Vagina (tissue), 2 donors: ENCODE results near the gene PTPN9. TPM values are rescaled to one million over a fixed set of nuclear protein-coding genes. Genes with fewer than 3 reads are reported as not detected.
"Not testable (repeated sequence)": the region's sequence is repeated elsewhere in the genome, so short reads cannot be mapped to it uniquely, and the experiment has no call there.

Experiments used
- DNase-seq, 2 donors: peaks; one replicate each; pipeline ENCODE4 v3.0.0-alpha.2; 2017; ENCODE audit errors: extremely low spot score in 2 of 2
- H3K27ac ChIP-seq: fragments of 200-600 bp; sonication (generic); one replicate; pipeline ENCODE4 v1.5.1; 2019
- H3K27me3 ChIP-seq: fragments of 200-600 bp; sonication (generic); one replicate; pipeline ENCODE4 v1.5.1; 2019
- H3K36me3 ChIP-seq, 2 donors: fragments of 200-600 bp; sonication (generic); one replicate each; pipeline ENCODE4 v1.5.1; 2017 to 2019
- H3K4me1 ChIP-seq: fragments of 200-600 bp; sonication (generic); one replicate; pipeline ENCODE4 v1.5.1; 2019
- H3K4me3 ChIP-seq, 2 donors: fragments of 200-600 bp; sonication (generic); 1 replicate in 1 of 2; 2 replicates in 1 of 2; pipeline ENCODE4 v1.5.1; 2016 to 2019
- H3K9me3 ChIP-seq: fragments of 200-600 bp; sonication (generic); one replicate; pipeline ENCODE4 v1.5.1; 2019
- CTCF ChIP-seq, 3 experiments: fragments of 450-650 bp in 2 of 3; fragments of 200-600 bp in 1 of 3; sonication (generic) in 1 of 3; IDR thresholded peaks; one replicate each; pipeline ENCODE4 v1.5.1; 2017 to 2019; ENCODE audit warnings: antibody characterized with exemption in 3 of 3, mild to moderate bottlenecking in 2 of 3, moderate library complexity in 2 of 3
- POLR2A ChIP-seq, 2 donors: fragments of 450-650 bp; IDR thresholded peaks; one replicate each; pipeline ENCODE4 v1.6.1; 2017; ENCODE audit warnings: antibody characterized with exemption in 2 of 2, mild to moderate bottlenecking in 2 of 2, moderate library complexity in 2 of 2
- POLR2AphosphoS5 ChIP-seq, 2 donors: sonication (generic); formaldehyde crosslinking; IDR thresholded peaks; one replicate each; pipeline ENCODE4 v1.9.0; 2017; ENCODE audit warnings: antibody characterized with exemption in 2 of 2, mild to moderate bottlenecking in 2 of 2, low read depth in 1 of 2; ENCODE audit not compliant: insufficient read depth in 1 of 2
- intact Hi-C: fragments of 100-400 bp; cut with DNase I; formaldehyde crosslinking; loops from one replicate; pipeline ENCODE4 v1.15.1; 2023
- total RNA-seq: library from RNA; depleted of rRNA; stranded (reverse); fragments of >200 nt; gene quantifications from one replicate; pipeline ENCODE4 v1.2.3, GENCODE V29; 2016

The PTPN9 gene
- total RNA-seq, 1 donor from 2014 or later: 18.2 TPM

GRCh38 chr15:75570126-75570845 is 8.8 kb downstream of the PTPN9 start:
- intact Hi-C loops: loop anchor here (10.0 kb wide), 1 partner anchor 115 kb away; the partner anchor contains the start of gene SIN3A
- TF ChIP-seq POLR2AphosphoS5 (IDR thresholded peaks at IDR 0.05; ENCODE audit: insufficient read depth in 1 of 2, low read depth in 1 of 2): no peak
- TF ChIP-seq CTCF (IDR thresholded peaks at IDR 0.05): no peak
- no peak for TF ChIP-seq POLR2A (IDR thresholded peaks at IDR 0.05)
- Histone ChIP-seq H3K9me3 (no peaks in the 10 kb centered on the region), H3K27me3 (no peaks in the 10 kb centered on the region), H3K4me1 (peaks cover 21% of the 10 kb centered on the region), H3K4me3 (no peak overlapping the region), H3K36me3 (no peaks in the 10 kb centered on the region), H3K27ac (no peak overlapping the region)
- DNase-seq: no peak

- Histone ChIP-seq H3K27ac (no peak overlapping the region), H3K9me3 (no peaks in the 10 kb centered on the region), H3K4me1 (peaks cover 14% of the 10 kb centered on the region), H3K4me3 (no peak overlapping the region), H3K36me3 (no peaks in the 10 kb centered on the region), H3K27me3 (no peaks in the 10 kb centered on the region)
- intact Hi-C loops: no loop called here
- TF ChIP-seq CTCF (IDR thresholded peaks at IDR 0.05) (no peak), POLR2AphosphoS5 (IDR thresholded peaks at IDR 0.05; ENCODE audit: insufficient read depth in 1 of 2, low read depth in 1 of 2) (no peak), POLR2A (IDR thresholded peaks at IDR 0.05) (no peak)
- no peak for DNase-seq
Observed at GRCh38 chr15:75565062-75565970, 13.8 kb downstream of the PTPN9 start.

GRCh38 chr15:75561888-75562287 is 17.2 kb downstream of the PTPN9 start:
- no peak overlapping the region for H3K27ac ChIP-seq
- intact Hi-C loops: no loop called here
- no peaks in the 10 kb centered on the region for H3K9me3 ChIP-seq
- H3K36me3 ChIP-seq: no peaks in the 10 kb centered on the region
- H3K27me3 ChIP-seq: no peaks in the 10 kb centered on the region
- TF ChIP-seq POLR2A (IDR thresholded peaks at IDR 0.05): no peak
- TF ChIP-seq POLR2AphosphoS5 (IDR thresholded peaks at IDR 0.05; ENCODE audit: insufficient read depth in 1 of 2, low read depth in 1 of 2): no peak
- TF ChIP-seq CTCF (IDR thresholded peaks at IDR 0.05): no peak
- H3K4me1 ChIP-seq: peaks cover 6% of the 10 kb centered on the region
- H3K4me3 ChIP-seq: no peak overlapping the region
- no peak for DNase-seq

GRCh38 chr15:75559360-75559759 is 19.8 kb downstream of the PTPN9 start:
- H3K27me3 ChIP-seq, H3K4me3 ChIP-seq, H3K27ac ChIP-seq, intact Hi-C loops, H3K36me3 ChIP-seq, H3K9me3 ChIP-seq, DNase-seq: not testable (repeated sequence)
- peaks cover 12% of the 10 kb centered on the region for H3K4me1 ChIP-seq

GRCh38 chr15:75558955-75559354 is 20.2 kb downstream of the PTPN9 start:
- DNase-seq, H3K27ac ChIP-seq, H3K9me3 ChIP-seq, H3K36me3 ChIP-seq, H3K27me3 ChIP-seq, H3K4me3 ChIP-seq, intact Hi-C loops: not testable (repeated sequence)
- H3K4me1 ChIP-seq: peaks cover 14% of the 10 kb centered on the region

GRCh38 chr15:75554717-75555116 is 24.4 kb downstream of the PTPN9 start:
- H3K9me3 ChIP-seq: no peaks in the 10 kb centered on the region
- intact Hi-C loops: no loop called here
- H3K4me3 ChIP-seq: no peak overlapping the region
- no peak overlapping the region for H3K27ac ChIP-seq
- no peak for DNase-seq
- TF ChIP-seq POLR2AphosphoS5 (IDR thresholded peaks at IDR 0.05; ENCODE audit: insufficient read depth in 1 of 2, low read depth in 1 of 2) (no peak), CTCF (IDR thresholded peaks at IDR 0.05) (no peak), POLR2A (IDR thresholded peaks at IDR 0.05) (no peak)
- peaks cover 24% of the 10 kb centered on the region for H3K4me1 ChIP-seq
- no peaks in the 10 kb centered on the region for H3K27me3 ChIP-seq
- H3K36me3 ChIP-seq: no peaks in the 10 kb centered on the region
